HK-2 (cell line): Measurements from ENCODE around the gene ENDOD1.

ENCODE experiments used
- DNase-seq: peaks from one replicate; pipeline ENCODE4 v3.0.0-alpha.2; 2018; ENCODE audit not compliant: unreplicated experiment

Gene ENDOD1

DNA sequence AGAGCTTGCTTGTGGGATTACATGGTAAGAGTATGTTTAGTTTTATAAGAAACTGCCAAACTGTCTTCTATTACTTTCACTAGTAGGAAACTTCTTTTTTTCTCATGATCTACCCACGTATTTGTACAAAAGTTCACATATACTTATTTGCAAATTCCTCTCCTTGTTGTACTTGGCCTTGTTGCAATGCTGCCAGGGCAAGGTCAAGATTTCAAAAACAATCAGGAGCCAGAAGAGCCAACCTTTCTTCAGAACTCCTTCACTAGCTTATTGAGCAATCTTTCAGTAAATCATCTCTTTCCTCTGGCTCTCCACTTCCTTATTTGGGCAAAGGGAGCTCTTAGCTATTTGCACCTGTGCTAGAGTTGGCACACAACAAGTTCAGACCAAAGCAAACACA is 13.2 kb upstream of the ENDOD1 start:
- no peak for DNase-seq

DNA sequence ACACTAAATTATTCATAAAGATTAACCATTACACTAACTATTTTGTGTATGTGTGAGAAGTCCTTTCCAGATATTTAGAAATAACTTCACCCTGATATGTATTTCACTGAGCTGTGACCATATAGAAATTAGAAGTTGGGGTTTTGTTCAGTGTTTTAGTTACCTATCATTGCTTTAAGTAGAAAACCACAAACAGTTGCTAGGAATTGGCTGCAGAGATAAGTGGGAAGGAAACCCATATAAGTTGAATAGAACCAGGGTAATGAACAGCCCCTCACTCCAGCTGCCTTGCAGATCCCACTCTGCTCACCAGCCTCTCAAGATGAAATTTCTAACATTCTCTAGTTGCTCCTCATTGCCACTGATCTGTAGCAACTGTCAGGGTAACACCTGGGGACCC is 12.7 kb upstream of the ENDOD1 start:
- no peak for DNase-seq

DNA sequence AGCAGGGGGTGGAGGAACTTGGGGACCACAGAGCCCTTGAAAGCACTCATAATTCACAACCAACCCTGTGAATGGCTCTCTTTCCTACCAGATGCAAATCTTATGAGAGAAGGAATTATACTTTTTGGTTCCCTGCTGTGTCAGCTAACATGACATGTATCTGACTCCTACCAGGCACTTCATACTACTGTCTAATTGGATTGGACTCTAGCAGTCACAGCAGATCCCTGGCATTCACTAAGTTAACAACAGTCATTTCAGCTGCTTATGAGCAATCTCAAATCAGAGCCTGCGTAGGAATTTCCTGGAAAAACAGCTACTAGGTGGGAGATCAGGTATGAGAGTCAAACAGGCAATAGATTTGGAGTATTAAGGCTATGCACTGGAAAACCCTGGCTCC is 11.1 kb upstream of the ENDOD1 start:
- DNase-seq: no peak

DNA sequence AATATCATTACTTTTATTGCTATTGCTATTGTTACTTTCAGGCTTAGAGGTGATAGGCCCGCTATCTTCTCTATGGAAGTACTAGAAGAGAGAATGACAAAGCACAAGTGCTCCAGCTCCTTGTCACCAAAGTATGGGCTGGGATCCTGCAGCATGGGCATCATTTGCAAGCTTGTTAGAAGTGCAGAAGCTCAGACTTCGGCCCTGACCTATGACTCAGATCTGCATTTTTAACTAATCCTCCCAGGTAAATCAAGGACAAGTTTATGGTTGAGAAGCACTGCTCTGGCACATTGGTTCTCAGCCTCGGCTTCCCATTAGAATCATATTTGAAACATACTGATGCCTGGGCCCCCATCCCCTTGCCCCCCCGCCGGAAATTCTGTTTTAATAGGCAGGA is 8.6 kb upstream of the ENDOD1 start:
- DNase-seq: no peak

DNA sequence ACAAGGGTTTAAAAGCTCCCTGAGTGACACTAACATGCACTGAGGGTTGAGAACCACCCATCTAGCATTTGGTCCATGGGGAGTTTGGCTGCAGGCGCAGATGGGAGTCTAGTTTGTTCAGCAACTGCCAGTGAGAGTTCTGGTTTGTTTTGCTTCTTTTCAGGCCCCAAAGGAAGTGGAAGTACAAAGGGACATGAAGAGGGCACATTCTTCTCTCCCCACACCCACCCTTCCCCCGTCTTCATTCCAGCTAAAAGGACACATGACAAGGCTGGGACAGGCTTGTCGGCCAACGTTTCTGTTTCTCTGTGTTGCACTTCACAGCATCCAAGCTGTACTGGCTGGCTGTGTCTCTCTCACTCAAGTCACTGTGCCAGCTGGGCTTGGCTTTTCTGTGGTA is 8.2 kb upstream of the ENDOD1 start:
- no peak for DNase-seq

DNA sequence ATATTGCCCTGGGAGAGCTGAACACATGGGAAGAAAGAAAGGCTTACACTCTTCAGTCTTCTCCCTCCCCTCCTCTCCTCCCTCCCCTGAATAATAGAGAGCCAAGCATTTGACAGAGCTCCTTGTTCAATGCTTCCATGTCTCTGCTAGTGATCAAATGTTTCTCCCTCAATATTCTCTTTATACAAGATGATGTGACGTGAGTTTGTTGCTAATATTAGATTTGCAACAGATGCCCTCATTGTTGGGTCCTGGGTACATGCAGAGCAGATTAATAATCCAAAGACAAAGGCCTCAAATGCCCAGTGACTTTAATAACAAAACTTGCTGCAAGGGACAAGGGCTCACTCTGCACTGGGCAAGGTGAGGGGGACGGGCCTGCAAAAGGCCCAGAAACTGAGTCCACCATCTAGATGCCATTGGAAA is 7.1 kb upstream of the ENDOD1 start:
- no peak for DNase-seq

DNA sequence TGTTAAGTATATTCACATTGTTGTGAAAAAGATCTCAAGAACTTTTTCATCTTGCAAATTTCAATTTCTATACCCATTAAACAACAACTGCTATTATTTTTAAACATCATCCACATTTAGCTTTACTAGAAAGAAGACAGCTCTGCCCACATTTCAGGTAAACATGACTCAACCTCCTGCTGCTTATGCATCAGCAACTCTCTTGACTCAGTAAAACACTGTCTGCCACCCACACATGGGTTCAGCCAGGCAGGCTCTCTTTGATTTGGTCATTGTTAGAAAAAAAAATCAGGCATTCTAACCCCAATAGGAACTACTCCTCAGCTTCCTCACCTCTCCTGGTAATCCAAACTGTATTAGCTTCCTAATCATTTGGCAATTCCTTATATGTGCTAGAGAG is 5.1 kb upstream of the ENDOD1 start:
- no peak for DNase-seq

DNA sequence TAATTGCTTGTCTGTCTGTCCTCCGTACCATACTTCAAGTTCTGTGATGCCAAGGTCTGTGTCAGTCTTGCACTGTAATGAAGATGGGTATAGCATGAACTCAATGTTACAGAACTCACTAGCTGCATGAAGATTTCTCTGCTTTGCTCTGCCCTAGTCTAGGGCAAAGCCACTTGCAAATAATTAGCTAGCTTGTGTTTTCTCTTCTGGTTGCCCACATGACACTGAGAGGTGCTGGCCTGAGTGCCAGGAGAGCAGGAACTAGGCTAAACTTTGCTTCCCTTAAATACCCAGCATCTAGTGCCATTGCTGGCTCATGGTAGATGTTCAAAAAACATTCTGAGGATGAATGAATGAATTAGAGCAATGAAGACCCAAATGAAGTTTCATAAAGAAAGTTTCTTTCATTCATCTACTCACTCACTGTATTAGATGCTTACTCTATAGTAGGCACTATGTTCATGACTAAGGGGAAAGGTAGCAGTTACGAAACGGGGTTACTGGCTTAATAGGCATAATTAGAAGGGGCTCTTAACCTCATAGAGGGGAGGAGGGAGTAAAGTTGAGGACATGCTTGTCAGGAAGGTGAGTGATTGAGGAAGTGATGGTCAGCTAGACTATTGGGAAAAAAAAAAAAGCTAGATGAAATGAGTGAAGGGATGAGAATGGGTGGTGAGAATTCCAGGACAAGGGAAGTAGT is 4.4 kb upstream of the ENDOD1 start:
- no peak for DNase-seq

DNA sequence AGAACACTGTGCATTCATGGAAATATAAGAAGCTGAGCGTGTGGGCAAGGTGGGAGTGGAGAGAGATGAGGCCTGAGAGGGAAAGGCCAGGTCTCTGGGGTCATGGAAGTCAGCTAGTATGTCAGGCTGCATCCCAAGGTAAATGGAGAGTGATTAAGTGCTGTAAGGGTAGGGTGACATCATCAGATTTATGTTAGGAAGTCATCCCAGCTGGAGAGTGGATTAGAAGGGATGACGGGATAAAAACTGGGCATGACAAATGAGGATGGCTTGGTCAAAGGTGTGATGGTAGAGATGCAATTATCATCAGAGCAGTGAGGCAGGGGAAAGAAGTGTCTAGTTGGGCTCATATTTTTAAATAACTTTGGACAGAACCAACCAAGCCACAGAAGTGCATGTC is 3.5 kb upstream of the ENDOD1 start:
- DNase-seq: no peak

DNA sequence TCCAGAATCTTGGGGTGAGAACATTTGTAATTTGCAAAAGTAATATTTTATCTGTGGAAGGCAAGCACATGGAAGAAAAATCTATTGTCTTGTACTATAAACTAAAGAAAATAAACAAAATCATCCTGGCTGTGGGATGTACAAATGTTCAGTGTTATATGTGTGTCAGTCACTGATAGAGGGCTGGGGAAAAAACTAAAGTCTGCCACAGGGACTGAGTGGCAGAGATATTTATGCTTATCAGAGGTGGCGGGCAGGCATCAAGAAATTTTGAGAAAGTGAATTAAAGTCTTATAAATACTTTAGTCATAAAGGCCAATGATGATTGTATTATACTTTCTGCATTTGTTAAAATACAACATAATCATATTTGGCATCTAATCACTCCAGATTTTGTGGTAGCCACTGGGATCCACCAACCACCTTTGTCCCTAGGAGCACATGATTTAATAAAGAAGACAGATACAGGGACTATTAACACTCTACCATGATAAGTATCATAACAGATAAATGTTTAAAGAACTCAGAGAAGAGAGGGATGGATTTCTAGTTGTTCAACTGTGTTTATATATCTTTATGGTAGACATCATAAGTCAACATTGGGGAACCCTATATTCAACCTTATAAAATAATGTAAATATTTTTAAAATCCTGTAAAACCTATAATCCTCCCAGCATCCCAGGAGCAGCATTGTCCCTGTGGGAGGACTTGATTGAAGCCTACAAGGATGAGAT is 2.6 kb upstream of the ENDOD1 start:
- no peak for DNase-seq

DNA sequence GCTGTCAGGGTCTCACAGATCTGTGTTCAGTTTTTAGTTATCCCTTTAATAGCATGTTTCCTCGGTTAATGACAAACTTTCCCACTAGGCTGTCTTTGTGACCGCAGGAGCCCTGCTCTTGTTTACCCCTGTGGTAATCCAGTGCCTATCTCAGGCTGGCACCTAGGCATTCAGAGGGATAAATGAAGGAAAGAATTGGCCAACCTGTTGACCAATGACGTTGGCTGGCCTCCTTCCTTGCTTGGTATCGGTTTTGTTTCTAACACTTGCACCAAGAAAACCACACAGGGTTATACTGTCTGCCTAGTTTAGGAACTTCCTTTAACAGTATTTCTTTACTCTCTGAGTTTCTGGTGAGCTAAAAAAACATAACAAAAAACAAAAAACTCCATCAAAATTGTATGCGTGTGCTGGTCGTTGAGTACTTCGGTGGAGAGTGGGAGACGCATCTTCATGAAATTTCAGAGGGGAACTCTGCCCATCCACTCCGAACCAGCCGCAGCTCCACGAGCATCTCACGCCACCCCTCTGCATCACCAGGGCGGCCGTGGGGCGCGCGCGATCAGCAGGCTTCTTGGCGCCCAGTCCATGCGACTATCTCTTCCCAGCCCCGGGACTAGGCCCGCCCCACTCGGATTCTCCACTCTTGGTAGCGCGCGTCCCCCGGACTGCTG is 563 bp upstream of the ENDOD1 start:
- no peak for DNase-seq

DNA sequence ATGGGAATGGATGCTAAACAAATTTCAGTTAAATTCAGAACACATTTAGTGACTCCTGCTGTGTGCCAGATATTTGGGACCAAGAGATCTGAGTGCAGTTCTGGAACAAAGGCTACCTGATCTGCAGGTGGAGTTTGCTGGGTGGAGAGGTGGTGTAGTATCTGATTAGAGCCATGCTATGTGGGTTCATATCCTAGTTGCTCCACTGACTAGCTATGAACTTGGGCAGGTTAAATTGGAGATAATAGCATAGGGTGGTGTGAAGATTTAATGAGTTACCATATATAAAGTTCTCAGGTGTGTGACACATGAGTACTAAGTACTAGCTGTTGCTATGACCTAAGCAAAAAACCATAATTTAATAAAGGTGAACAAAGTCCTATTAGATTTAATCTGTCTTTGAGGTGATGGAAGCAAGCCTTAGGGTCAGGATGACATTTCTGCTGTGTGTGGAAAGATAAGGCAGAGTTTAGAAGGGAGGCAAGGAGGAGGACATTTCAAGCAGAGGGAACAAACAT is 2.1 kb downstream of the ENDOD1 start:
- DNase-seq: no peak

DNA sequence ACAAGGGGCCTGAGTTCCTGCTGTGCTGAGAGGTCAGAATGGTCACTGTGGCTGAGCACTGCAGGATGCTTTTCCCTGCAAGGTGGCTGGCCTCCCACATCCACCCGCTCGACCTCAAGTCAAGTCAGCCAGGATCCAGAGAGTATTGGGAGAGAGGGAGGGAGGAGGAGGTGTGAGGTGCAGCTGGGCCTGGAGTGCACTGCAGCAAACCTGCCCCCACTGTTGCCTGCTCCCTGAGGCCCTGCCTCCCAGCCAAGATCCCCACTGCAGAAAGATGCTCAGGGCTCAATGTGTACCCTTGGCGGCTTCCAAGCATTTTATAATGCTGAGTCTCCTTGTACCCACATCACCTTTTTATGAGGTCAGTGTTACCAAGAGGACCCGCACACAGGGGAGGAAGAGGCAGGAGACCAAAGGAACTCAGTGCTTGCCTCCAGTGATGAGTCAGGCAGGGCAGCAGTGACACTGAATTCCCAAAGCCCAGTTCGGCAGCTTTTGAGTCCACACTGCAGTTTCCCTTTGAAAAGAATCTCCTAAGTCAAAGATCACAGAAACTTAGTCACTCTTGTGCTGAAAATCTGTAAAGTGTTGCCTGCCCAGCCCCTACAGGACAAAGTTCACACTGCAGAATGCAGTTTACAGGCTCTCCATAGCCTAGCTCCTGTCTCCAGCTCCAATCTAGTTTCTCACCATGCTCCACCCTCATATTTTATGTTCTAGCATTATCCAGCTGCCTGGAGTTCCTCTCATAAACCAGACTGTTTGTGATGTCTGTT is 3.1 kb downstream of the ENDOD1 start:
- DNase-seq: no peak

DNA sequence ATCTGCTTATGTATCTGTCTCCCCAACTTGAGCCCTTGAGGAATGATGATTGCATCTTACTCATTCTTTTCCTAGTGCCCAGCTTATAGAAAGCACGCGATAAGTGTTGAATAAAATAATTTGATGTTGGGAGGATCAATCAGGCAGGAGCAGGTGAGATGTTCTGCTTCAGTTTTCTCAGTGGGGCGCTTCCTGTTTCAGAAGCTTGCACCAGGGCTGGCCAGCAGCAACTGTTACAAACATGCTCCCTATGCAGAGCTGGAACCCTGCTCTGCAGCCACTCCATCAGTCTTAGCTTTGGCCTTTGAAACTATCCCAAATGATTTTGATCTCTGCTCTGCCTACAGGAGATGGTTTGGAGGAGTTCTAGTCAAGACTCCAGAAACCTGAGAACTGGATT is 3.9 kb downstream of the ENDOD1 start:
- DNase-seq: no peak

DNA sequence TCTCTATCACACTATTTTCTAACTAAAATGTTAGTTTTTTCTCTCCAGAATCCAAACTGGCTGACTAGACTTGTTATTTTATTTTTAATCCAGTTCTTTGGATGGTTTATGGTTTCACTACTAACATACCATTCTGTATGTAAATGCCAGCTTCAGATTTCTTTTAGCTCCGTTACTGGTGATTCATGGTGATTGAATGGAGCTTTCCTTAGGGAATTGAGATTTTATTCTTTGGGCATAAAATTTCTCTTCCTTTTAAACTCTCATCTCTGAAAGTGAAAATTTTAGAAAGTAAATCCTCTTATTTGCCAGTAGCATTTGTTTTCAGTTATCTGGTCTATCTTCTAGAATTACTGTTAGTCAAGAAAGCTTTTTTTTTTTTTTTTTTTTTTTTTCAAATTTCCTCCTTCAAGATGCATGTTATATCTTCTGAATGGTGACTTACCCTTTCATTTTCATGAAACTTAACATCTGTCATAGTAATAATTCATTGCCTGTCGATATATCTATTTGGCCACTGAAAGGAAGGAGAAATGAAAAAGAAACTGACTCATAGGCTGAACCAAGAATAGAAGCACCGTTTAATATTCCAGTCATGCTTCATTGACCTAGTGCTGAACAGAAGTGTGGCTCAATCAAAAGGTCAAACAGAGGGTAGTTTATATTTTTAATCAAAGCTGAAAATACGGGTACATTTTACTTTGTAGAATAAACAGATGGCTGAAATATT is 6.4 kb downstream of the ENDOD1 start:
- DNase-seq: no peak

DNA sequence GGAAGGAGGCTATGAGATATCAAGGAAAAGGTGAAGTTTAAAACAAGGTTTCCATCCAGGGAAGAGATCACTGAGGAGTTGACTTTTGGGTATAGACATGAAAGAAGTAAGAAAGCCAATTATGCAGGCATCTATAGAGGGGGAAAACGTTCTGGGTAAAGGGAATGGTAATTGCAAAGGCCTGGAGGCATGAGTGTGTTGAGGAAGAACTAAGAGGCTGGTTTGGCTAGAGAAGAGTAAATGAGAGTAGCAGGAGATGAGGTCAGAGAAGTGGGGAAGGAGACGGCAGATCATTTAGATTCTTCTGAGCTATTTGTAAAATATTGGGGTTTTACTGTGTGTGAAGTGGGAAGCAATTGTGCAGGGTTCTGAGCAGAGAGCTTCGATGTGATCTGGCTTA is 7.6 kb downstream of the ENDOD1 start:
- no peak for DNase-seq

DNA sequence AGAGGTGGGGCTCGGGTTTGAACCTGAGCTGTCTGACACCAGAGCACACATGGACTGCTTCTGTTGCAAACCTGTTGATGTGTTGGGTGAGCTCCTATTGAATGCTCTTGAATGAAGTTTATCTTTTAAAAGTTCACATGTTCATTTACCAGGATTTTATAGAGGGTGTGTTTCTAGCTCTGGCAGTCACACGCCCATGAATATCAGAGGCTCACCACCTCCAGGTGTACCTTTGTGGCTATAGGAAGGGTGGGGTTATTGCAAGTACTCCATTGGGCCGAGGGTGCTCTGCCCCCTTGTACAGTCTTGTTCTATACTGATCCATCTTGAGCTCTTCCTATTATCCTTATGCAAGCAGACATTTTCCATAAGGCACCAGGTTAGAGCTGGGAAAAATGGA is 9.2 kb downstream of the ENDOD1 start:
- DNase-seq: no peak

DNA sequence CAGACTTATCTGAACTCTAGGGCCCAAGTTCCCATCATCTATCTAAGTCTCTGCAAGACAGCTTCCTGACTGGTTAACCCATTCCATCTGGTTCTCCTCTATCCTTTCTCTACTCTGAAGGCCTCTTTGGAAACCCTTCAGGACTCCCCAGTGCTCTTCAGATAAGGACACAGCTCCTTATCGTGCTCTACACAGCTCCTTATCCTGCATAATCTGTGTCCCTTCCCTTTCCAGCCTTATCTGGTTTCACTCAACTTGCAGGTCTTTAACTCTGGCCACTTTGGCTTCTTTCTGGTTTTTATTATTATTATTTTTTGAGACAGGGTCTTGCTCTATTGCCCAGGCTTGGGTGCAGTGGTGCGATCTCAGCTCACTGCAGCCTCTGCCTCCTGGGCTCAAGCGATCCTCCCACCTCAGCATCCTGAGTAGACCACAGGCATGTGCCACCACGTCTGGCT is 10.6 kb downstream of the ENDOD1 start:
- DNase-seq: no peak

DNA sequence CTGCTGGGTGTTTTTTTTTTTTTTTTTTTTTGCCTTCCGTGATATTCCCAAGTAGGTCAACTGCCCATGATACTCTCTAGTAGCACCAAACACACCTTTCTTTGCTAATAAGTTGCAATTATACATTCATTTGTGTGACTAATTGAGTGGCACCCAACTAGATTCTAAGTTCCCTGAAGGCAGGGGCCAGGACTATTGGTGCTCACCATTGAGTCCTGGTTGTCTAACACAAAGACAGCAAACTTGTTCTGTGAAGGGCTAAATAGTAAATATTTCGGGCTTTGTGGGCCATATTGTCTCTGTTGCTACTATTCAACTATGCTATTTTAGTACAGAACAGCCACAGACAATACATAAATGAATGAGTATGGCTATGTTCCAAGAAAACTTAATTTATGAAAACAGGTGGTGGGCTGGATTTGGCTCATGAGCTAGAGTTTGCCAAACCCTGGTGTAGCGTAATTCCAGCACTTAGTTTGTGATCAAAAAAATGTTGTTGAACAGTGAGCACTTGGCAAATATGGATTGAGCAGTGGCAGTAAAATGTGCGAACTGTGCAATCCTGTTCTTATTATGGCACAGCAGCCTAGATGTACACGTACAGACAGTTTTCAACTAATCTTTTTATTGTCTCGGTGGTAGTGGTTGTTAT is 11.3 kb downstream of the ENDOD1 start:
- no peak for DNase-seq

DNA sequence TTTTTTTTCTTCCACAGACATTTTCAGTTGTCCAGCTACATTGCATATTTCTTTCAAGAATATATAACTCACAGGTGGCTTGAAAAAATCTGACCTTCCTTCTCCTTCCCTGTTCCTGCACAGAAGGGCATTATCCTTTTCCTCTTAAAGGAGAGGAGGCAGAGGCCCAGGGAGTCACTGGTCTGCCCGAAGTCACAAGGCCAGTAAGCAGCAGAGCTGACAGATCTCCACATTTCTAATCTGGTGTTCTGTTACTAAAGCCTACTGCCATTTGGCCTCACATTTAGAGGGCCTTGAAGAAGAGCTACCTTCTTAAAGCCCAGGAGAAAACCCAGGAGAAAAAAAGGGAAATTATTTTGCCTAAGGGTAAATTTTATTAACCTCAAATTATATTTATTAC is 12.3 kb downstream of the ENDOD1 start:
- DNase-seq: no peak

DNA sequence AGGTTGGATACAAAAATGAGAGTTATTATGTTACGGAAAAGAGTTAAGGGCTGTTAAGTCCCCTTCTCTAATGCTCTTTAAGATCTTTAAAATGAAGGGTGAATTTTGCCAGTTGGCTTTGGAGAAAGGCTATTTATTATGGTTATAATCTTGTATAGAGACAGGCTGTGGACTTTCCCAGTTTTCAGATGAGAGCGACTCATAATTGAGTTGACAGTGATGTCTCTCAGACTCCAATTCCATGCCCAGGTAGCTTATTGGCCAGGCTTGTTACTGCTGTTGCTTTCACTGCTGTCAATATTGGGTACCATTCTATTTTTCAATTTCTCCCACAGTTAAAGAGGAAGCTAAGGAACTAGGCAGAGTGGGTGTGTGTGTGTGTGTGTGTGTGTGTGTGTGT is 13.1 kb downstream of the ENDOD1 start:
- DNase-seq: no peak
